T-helper 22 cell (primary cell): ENCODE results near the gene UPK3A.

Experiments used
- DNase-seq: peaks from one replicate; pipeline ENCODE4 v3.0.0-alpha.2; 2020; ENCODE audit warnings: low read depth

UPK3A gene

DNA sequence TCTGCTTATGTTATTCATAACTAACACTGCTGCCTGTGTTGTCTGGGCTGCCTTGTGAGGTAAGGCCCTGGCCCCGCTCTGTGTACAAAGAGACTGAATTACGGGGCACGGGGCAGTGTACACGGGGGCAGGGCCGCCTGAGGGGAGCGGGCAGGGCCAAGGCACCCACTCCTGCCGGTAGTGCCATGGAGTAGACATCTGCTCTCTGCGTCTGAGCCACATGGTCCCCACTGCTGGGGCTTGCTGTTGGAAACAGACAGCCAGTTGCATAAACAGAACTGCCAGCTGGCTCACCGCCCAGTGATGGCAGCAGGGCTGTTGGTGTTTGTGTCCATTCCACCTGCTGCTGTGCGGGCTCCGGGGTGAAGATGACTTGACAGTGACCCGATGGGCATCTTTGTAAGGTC lies 44.8 kb downstream of the UPK3A start:
- no peak for DNase-seq

DNA sequence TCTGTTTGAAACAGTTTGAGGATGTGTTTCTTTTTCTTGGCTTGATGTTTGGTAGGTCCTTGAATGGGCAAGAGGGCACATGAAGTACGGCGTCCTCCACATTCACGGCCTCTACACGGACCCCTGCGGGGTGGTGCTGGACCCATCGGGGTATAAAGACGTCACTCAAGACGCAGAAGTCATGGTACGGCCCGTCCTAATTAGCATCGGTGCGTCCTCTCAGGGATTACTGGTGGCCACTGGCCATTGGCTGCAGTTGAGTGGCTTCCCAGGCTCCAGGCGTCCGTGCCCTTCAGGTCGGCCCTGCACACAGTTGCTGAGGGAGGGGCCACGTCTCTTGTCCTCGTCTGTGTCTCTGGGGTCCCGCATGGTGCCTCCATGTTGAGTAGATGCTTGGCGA lies 45.8 kb downstream of the UPK3A start:
- DNase-seq = no peak

DNA sequence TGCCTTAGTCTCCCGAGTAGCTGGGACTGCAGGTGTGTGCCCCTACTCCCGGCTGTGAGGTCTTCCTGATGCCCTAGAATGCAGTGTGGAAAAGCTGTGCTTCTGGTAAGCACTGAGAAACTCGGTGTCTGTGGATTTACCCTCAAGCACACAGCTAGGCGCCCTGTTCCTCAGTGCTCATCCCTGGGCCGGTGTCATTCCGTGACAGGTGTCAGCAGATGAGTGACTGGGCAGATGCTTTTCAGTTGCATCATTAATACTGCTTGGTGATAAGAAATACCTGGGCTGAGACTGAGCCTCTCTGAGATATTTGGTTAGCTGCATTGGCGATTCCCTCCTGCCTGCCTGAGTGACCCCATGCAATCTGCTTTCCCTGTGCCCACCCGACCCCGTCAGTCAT lies 46.7 kb downstream of the UPK3A start:
- DNase-seq = no peak

DNA sequence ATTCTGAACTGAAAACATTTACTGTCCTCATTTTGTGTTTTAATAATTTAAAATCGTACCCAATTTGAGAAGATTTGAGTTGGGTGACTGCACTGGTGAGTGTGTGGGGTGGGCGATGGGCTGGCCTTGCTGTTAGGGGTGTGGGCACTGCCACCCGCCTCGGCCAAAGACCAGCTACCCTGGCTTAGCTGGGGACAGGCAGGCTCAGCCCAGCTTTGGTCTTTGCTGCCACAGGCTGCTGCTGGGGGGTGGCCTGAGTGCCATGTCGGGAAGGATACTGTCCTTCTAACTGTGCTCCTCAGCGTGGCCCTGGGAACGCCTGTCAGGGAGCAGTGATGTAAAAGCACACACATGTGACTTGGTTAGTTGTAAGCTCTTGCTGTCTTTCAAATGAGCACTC lies 47.3 kb downstream of the UPK3A start:
- no peak for DNase-seq

DNA sequence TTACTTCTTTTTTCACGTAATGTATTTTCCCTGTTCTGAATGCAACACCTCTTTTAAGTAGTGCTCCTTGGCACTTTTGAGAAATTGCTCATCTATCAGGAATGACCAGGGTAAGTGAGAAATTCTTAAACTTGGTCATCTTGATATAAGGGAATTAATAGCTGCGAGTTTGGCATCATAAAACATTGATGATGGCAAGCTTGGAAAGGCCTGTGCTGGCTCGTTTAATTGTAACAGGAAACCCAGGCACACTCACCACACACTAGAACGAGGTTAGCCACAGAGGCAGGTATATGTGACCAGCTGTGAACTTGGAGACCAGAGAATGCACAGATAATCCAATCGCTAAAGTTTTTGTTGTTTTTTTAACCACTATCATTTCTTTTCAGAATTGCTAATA lies 49.3 kb downstream of the UPK3A start:
- no peak for DNase-seq

DNA sequence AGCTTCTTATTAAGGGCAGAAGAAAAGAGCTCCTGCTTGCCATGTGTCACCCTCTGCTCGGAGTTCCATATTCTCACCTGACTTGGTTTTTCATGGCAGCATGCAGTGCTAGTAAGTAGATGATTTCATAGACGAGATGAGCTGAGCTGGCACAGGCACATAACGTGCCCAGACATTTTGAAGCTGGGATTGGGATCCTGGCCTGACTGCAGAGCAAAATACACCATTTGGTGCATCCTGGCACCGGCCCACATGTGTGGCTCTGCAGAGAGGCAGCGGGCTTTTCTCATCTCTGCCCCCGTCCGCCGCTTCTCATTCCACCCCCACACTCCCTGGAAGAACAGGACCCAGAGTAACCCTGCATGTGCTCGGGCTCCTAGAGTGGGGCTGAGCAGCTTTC lies 49.8 kb downstream of the UPK3A start:
- no peak for DNase-seq

DNA sequence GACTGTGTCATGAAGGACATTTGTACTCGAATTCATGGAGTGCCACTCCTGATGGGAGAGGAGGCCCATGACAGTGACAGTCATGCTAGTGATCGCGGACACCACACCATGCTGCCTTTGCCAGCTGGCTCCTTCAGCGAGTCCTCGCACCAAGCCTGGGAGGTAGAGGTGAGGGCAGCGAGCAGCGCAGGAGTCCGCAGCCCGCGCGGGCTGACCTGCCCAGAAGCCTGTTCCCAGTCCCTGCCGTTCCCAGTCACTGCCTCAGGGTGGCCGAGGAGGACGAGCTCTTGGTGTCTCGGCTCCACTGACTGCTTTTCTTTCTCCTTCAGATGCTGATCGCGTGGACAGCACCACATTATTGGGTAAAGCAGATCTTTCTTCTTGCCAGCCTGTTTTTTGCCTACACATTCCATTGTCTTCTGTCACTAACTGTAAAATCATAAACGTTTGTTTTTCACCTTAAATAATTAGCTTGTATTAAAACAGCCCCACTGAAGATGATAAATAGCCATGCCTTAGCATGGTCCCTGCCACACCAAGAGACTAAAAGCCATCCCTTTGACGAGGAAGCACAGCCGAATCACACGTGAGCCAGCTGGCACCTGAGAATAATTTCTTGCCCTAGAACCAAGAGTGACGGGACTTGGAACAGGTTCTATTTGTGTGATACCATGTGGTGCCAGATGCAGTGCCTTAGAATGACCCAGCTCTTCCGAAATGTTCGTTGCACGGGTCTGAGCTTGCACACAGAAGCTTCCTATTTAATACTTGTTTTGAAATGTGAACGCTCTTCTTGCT lies 50.5 kb downstream of the UPK3A start:
- DNase-seq = no peak

DNA sequence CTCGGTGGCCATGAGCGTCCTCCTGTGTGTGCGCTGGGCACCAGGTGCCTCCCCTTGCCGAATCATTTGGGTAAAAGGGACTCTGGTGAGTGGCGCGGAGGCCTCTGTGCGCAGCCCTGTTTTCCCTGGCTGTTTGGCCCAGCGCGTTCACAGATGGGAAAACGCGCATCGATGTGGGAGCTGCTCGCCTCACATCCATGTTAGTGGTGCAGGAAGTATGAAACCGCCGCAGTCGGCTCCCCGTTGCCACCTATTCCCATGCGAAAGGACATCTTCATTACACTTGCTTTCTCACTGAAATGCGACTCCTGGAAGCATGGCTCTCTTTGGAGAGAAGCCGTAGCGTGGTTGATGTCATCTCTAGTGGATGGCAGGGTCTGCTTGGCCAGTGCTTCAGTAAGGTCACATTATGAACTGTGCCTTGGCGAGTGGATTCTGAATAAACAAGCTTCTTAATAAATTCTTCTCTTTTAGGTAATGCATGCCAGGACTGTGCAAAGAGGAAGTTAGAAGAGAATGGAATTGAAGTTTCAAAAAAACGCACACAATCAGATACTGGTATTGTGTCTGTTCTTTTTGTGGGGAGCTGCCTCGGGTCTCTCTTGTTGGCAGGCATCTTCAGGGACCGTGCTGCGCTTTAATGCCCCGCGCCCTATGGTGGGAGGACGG lies 51.2 kb downstream of the UPK3A start:
- DNase-seq = no peak

DNA sequence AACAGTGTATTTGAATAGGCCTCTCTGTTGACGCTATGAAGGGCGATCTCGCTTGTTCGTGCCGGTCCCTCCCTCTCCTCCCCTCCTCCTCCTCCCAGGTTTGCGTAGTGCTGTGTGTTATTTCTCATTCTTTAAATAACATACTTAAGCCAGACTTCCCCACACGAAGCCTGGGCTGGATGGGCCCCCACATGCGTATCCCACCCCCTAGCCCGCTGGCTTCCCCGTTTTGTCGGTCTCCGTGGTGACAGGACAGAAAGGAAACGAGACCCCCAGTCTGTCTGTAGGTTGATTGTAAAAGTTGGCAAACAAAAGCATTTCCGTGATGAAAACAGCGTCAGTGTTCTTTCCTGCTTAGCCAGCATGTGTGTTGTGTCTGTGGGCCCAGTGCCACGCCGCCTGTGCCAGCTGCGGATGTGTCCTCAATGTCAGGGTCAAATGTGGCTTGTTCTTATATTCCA lies 52.3 kb downstream of the UPK3A start:
- DNase-seq = no peak

DNA sequence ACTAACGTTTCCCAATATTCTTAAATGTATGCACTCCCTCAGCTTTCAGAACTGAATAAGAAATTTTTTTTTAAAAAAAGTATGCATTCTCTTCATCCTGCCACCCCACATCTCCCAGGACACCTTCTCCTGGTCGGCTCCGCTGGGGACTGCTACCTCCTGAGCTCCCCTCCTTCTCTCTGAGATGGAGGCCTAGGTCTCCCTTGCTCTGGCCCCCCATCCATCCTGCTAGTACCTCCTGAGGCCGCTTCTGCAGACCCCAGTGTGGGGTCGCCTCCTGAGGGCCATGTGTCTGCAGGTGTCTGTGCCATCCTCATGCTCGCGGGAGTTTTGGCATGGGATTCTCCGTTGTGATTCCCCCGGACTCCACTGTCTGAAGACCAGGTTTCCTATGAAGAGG lies 52.8 kb downstream of the UPK3A start:
- DNase-seq = no peak

DNA sequence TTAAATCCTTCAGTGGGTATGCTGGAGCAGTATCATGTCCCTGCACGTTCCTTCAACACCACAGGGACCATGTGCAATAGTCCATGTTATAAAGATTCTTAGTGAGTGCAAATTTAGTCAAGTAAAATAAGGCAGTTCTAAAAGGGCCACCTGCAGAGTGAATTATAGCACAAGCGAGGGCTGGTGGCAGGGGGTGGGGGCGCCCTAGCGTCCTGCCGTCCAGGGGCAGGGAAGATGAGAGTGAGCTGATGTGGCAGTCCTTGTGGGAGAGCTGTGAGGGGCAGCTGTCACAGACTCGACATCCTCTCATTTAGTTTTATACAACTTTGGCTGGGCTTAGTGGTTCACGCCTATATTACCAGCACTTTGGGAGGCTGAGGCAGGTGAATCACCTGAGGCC lies 54.0 kb downstream of the UPK3A start:
- DNase-seq = no peak

DNA sequence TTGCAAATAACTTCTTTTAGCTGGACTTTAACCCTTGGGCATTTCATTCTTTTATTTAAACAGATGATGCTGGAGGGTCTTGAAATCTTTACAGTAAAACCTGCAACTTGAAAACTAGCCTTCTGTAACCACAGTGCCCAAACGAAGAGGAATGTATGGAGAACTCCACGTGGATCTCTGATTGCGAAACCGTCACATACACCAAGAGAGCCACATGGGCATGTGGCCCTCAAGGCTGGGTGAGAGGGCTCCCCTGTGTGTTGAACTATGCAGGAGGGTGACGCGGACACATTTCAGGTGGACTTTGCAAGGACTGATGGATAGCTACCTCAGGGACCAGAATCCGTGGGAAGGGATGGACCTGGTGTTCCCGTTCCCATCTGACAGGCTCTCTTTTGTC lies 55.6 kb downstream of the UPK3A start:
- no peak for DNase-seq

DNA sequence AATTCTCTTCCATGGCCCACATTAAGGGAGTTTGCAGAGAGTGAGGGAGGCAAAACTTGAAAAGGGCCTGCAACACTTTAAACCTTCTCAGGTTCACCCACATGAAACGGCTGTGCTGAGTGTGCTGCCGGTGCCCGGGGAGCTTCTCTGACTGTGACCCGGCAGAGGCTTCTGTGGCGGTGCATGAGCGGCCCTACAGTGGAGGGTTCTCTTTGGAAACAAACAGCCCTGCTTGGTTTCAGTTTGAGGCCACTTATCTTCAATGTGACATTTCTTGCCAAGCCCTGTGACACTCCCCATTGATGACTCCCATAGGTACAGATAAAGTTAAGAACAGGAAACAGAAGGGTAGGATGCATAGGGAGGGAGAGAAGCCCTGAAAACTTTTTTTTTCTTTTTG lies 56.7 kb downstream of the UPK3A start:
- DNase-seq = no peak

DNA sequence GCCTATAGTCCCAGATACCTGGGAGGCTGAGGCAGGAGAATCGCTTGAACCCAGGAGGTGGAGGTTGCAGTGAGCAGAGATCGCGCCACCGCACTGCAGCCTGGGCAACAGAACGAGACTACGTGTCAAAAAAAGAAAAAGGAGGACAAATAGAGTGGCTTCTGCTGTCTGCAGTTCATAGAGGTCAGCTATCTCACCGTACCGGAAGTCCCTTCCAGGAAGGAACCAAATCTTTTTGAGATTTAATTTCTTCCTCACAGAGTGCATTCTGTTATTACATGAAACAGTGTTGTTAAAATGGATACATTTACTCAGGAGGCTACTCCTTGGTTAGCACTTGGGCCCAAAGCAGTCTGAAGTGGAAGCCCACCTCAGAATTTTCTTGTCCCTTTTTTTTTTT lies 58.4 kb downstream of the UPK3A start:
- no peak for DNase-seq

DNA sequence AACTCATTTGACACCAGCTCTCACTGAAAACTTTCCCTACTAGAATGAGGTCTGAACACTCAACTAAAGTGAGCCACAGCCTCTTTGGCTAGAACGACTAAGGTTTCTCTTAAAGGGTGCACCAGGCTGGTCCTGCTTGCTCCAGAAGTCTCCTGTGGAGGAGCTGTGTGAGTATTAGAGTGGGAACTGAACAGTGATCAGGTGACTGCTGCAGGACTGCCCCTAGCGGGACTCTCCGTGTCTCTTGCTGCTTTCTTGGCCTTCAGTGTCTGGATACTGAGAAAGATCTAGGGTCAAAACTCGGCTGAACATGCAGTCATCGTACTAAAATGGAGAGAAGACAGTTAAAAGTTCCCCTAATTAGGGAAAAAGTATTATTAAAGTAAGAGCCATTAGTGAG lies 59.6 kb downstream of the UPK3A start:
- DNase-seq = no peak
